HEK293 (cell line): ENCODE measurements around the gene TTC39C.

Experiments used
- CTCF ChIA-PET: fragments of 350-600 bp; formaldehyde crosslinking; extraction: SDS; loops from one replicate; lab custom pipeline; 2021; ENCODE audit warnings: antibody characterized with exemption; lab: Yijun Ruan, JAX
- POLR2A ChIA-PET: fragments of 300-600 bp; formaldehyde crosslinking; extraction: SDS; loops from one replicate; lab custom pipeline; 2020; ENCODE audit warnings: antibody characterized with exemption, inconsistent platforms; lab: Yijun Ruan, JAX
- H3K27ac ChIP-seq: fragments of 200-500 bp; sonication (Bioruptor generic); 2 replicates; pipeline ENCODE4 v1.5.1; 2014; ENCODE audit warnings: low read depth, low read length, control low read depth, inconsistent platforms; ENCODE audit errors: extremely low read depth
- H3K36me3 ChIP-seq, 2 experiments: fragments of 200-500 bp in 1 of 2; sonication (Bioruptor generic) in 1 of 2; 1 replicate in 1 of 2; 2 replicates in 1 of 2; pipeline ENCODE4 v1.5.1; 2014 to 2017; ENCODE audit warnings: inconsistent platforms in 2 of 2, low read length in 2 of 2; ENCODE audit not compliant: control insufficient read depth in 2 of 2, insufficient read depth in 1 of 2
- H3K4me1 ChIP-seq: fragments of 200-500 bp; sonication (Bioruptor generic); 2 replicates; pipeline ENCODE4 v1.5.1; 2014; ENCODE audit warnings: mild to moderate bottlenecking, low read length, inconsistent platforms; ENCODE audit not compliant: control insufficient read depth, insufficient read depth
- H3K4me3 ChIP-seq: 2 replicates; pipeline ENCODE4 v1.5.1; 2011; ENCODE audit warnings: low read depth, mild to moderate bottlenecking, control low read depth, low read length, moderate library complexity
- H3K9me3 ChIP-seq: fragments of 200-500 bp; sonication (Bioruptor generic); 2 replicates; pipeline ENCODE4 v1.5.1; 2014; ENCODE audit warnings: low read depth, low read length, inconsistent platforms; ENCODE audit not compliant: control insufficient read depth, insufficient read depth
- BCL11B ChIP-seq: fragments of 450-650 bp; formaldehyde crosslinking; IDR thresholded peaks from 2 replicates; pipeline ENCODE4 v1.5.1; 2016; ENCODE audit warnings: low read depth, missing biosample characterization, missing genetic modification characterization
- GLIS1 ChIP-seq: fragments of 450-650 bp; formaldehyde crosslinking; IDR thresholded peaks from 2 replicates; pipeline ENCODE4 v1.5.1; 2016; ENCODE audit warnings: missing biosample characterization, missing genetic modification characterization
- KLF8 ChIP-seq: fragments of 450-650 bp; formaldehyde crosslinking; IDR thresholded peaks from 2 replicates; pipeline ENCODE4 v1.5.1; 2016; ENCODE audit warnings: missing biosample characterization, missing genetic modification characterization
- KLF9 ChIP-seq: fragments of 450-650 bp; formaldehyde crosslinking; IDR thresholded peaks from 2 replicates; pipeline ENCODE4 v1.5.1; 2016; ENCODE audit warnings: missing biosample characterization, missing genetic modification characterization, low read depth
- MZF1 ChIP-seq: fragments of 450-650 bp; formaldehyde crosslinking; IDR thresholded peaks from 2 replicates; pipeline ENCODE4 v1.5.1; 2017; ENCODE audit warnings: missing biosample characterization, missing genetic modification characterization, borderline replicate concordance
- ZBTB10 ChIP-seq: fragments of 450-650 bp; formaldehyde crosslinking; IDR thresholded peaks from 2 replicates; pipeline ENCODE4 v1.5.1; 2016; ENCODE audit warnings: missing biosample characterization, missing genetic modification characterization
- ZNF155 ChIP-seq: fragments of 450-650 bp; formaldehyde crosslinking; IDR thresholded peaks from 2 replicates; pipeline ENCODE4 v1.5.1; 2016; ENCODE audit warnings: missing biosample characterization, missing genetic modification characterization
- ZNF26 ChIP-seq: fragments of 450-650 bp; formaldehyde crosslinking; IDR thresholded peaks from 2 replicates; pipeline ENCODE4 v1.5.1; 2016; ENCODE audit warnings: missing biosample characterization, missing genetic modification characterization
- ZNF398 ChIP-seq: fragments of 450-650 bp; formaldehyde crosslinking; IDR thresholded peaks from 2 replicates; pipeline ENCODE4 v1.5.1; 2017; ENCODE audit warnings: missing biosample characterization, missing genetic modification characterization
- ZNF645 ChIP-seq: fragments of 450-650 bp; formaldehyde crosslinking; IDR thresholded peaks from 2 replicates; pipeline ENCODE4; 2016; ENCODE audit warnings: missing biosample characterization, missing genetic modification characterization
- TF ChIP-seq, protein P1 (sequence below): fragments of 450-650 bp; formaldehyde crosslinking; IDR thresholded peaks from 2 replicates; pipeline ENCODE4 v1.5.1; 2016; ENCODE audit warnings: missing biosample characterization, missing genetic modification characterization

The TTC39C gene

GRCh38 chr18:23968638-23969604 is 45.6 kb upstream of the TTC39C start:
- no peaks in the 10 kb centered on the region for H3K9me3 ChIP-seq
- POLR2A ChIA-PET, result interaction anchor here (0.8 kb wide), 1 partner anchor 170 kb away, joined by 3 read pairs; the partner anchor contains the start of gene CABYR
- TF ChIP-seq MZF1 (no peak), KLF9 (no peak), ZNF155 (tag by site-specific recombination) (no peak), BCL11B (tag by site-specific recombination) (no peak), ZNF645 (tag by site-specific recombination) (no peak), ZNF26 (tag by site-specific recombination) (no peak)
- TF ChIP-seq, protein P1, sequence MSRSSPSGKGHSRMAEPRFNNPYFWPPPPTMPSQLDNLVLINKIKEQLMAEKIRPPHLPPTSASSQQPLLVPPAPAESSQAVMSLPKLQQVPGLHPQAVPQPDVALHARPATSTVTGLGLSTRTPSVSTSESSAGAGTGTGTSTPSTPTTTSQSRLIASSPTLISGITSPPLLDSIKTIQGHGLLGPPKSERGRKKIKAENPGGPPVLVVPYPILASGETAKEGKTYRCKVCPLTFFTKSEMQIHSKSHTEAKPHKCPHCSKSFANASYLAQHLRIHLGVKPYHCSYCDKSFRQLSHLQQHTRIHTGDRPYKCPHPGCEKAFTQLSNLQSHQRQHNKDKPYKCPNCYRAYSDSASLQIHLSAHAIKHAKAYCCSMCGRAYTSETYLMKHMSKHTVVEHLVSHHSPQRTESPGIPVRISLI (tag by site-specific recombination), result no peak
- TF ChIP-seq, all 188 proteins: peak for 0
- Histone ChIP-seq H3K36me3 (no peaks in the 10 kb centered on the region), H3K27ac (no peak overlapping the region), H3K4me1 (no peaks in the 10 kb centered on the region), H3K4me3 (no peak overlapping the region)
- CTCF ChIA-PET, result interaction anchor here (1.0 kb wide), 1 partner anchor 8 kb away, joined by 4 read pairs; no protein-coding TSS in a partner anchor

DNA sequence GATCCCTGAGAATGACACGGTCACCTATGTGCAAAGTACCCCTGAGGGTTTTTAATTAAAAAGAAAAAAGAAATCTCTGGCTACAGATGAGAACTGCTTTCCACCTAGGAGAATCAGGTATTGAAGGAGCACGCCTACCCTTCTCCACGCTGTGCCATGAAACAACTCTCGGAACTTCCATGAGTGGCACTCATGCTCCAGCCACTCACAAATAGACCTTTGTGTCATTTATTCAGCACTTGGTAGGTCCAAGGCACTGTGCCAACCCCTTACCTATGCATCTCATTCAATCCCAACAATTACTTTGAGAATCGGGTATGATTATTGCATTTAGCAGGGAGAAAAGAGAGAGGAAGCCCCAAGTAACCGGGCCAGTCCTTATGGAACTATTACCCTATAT is 44.9 kb upstream of the TTC39C start:
- CTCF ChIA-PET, result no interaction called here
- Histone ChIP-seq H3K4me3 (no peak overlapping the region), H3K4me1 (no peaks in the 10 kb centered on the region), H3K27ac (no peak overlapping the region), H3K9me3 (no peaks in the 10 kb centered on the region), H3K36me3 (no peaks in the 10 kb centered on the region)
- TF ChIP-seq GLIS1 (tag by site-specific recombination), result no peak
- TF ChIP-seq KLF8 (tag by site-specific recombination), result no peak
- TF ChIP-seq ZBTB10 (tag by site-specific recombination), result no peak
- no peak for TF ChIP-seq ZNF398 (tag by site-specific recombination)
- POLR2A ChIA-PET, result no interaction called here
